HFF-Myc (cell line): ENCODE data around the gene SLC25A10.

Source experiments
- DNase-seq: peaks from one replicate; pipeline ENCODE4 v3.0.0-alpha.2; 2011; ENCODE audit warnings: low read depth; ENCODE audit errors: extremely low read depth
- H3K4me3 ChIP-seq: replicated peaks from 2 replicates; pipeline ENCODE4 v1.5.1; 2011; ENCODE audit warnings: low read depth, mild to moderate bottlenecking, control low read depth, low read length
- CTCF ChIP-seq: IDR thresholded peaks from 2 replicates; pipeline ENCODE4 v1.5.1; 2012; ENCODE audit warnings: mild to moderate bottlenecking, low read depth, low read length, control low read depth; ENCODE audit errors: missing control alignments

The SLC25A10 gene

GRCh38 chr17:81705518-81706231 lies 6.4 kb upstream of the SLC25A10 start:
- TF ChIP-seq CTCF = no peak
- DNase-seq = no peak
- no peak overlapping the region for H3K4me3 ChIP-seq

- no peak overlapping the region for H3K4me3 ChIP-seq
- TF ChIP-seq CTCF = no peak
- no peak for DNase-seq
These were observed 5.9 kb upstream of the SLC25A10 start for GRCh38 chr17:81706232-81706611.

GRCh38 chr17:81706757-81707624 lies 5.1 kb upstream of the SLC25A10 start:
- DNase-seq = no peak
- no peak for TF ChIP-seq CTCF
- H3K4me3 ChIP-seq = no peak overlapping the region

GRCh38 chr17:81707725-81708646 lies 4.1 kb upstream of the SLC25A10 start:
- TF ChIP-seq CTCF = no peak
- no peak for DNase-seq

GRCh38 chr17:81708739-81709185 lies 3.3 kb upstream of the SLC25A10 start:
- TF ChIP-seq CTCF = no peak
- H3K4me3 ChIP-seq = no peak overlapping the region
- DNase-seq = no peak

More at GRCh38 chr17:81707725-81708646, 4.1 kb upstream of the SLC25A10 start:
- no peak overlapping the region for H3K4me3 ChIP-seq

- no peak for TF ChIP-seq CTCF
- no peak for DNase-seq
- H3K4me3 ChIP-seq = peak overlapping the region; percentile 36
These were observed 1.4 kb upstream of the SLC25A10 start for GRCh38 chr17:81710514-81711308.
